Kidney epithelial cell (primary cell): ENCODE data around the gene ARHGEF10L. TPM values are rescaled to one million over a fixed set of nuclear protein-coding genes. Genes with fewer than 3 reads are reported as not detected.

ENCODE experiments used
- DNase-seq: peaks from one replicate; pipeline ENCODE4 v3.0.0-alpha.2; 2010; ENCODE audit warnings: low read depth
- H3K27me3 ChIP-seq: 2 replicates; pipeline ENCODE4 v1.6.0; 2011; ENCODE audit warnings: low read length; ENCODE audit not compliant: control insufficient read depth, insufficient read depth
- H3K36me3 ChIP-seq: 2 replicates; pipeline ENCODE4 v1.5.1; 2011; ENCODE audit warnings: low read length; ENCODE audit not compliant: control insufficient read depth, insufficient read depth
- H3K4me3 ChIP-seq: 2 replicates; pipeline ENCODE4 v1.5.1; 2011; ENCODE audit warnings: low read depth, mild to moderate bottlenecking, control low read depth, low read length
- total RNA-seq: library from RNA; depleted of rRNA; stranded (reverse); fragments of >200 nt; gene quantifications from 2 replicates; pipeline ENCODE4 v1.2.3, GENCODE V29; 2015
- TF ChIP-seq, protein P1 (sequence below): IDR thresholded peaks from 2 replicates; pipeline ENCODE4 v1.5.1; 2011; ENCODE audit warnings: mild to moderate bottlenecking, moderate library complexity, low read length, control low read depth, inconsistent platforms; ENCODE audit not compliant: insufficient read depth, poor library complexity, severe bottlenecking

The ARHGEF10L gene
- total RNA-seq, 1 donor from 2014 or later: 23.5 TPM

DNA sequence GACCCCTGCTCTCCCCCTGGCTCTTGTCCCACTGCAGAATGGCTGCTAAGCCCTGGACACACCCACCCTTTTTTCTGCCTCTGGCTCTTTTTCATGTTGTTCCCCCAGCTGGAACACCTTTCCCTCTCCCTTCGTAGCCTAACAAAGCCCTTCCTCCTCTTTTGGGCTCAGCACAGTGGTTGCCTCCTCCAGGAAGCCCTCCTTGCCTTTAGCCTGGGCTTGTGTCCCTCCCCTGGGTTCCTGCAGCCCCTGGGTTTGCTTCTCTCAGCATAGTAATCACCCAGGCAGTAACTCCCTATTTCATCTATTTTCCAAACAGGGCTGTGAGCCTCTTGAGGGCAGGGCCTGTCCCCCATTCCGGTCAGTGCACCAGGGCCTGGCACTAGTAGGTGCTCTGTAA is 195.8 kb downstream of the ARHGEF10L start:
- H3K27me3 ChIP-seq: peaks cover 11% of the 10 kb centered on the region
- no peaks in the 10 kb centered on the region for H3K36me3 ChIP-seq
- TF ChIP-seq, protein P1, sequence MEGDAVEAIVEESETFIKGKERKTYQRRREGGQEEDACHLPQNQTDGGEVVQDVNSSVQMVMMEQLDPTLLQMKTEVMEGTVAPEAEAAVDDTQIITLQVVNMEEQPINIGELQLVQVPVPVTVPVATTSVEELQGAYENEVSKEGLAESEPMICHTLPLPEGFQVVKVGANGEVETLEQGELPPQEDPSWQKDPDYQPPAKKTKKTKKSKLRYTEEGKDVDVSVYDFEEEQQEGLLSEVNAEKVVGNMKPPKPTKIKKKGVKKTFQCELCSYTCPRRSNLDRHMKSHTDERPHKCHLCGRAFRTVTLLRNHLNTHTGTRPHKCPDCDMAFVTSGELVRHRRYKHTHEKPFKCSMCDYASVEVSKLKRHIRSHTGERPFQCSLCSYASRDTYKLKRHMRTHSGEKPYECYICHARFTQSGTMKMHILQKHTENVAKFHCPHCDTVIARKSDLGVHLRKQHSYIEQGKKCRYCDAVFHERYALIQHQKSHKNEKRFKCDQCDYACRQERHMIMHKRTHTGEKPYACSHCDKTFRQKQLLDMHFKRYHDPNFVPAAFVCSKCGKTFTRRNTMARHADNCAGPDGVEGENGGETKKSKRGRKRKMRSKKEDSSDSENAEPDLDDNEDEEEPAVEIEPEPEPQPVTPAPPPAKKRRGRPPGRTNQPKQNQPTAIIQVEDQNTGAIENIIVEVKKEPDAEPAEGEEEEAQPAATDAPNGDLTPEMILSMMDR: no peak
- no peak overlapping the region for H3K4me3 ChIP-seq
- DNase-seq: no peak

DNA sequence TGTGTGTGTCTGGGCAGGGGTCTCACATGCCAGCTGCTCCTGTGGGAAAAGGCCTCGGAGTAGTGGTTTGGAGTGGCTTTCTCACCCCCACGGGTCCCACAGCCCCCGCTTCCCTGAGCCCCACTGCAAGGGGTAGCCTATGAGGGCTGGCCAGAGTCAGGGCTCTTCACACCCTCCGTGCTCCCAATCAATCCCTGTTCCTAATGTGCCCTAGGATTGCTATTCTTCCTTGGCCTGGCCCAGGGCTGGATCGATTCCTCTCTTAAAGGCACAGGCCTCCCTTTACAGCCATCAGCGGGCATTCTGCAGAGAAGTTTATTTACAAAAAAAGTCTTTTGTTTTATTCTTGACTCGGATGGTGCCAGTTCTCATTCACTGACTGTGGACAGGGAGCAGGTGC is 196.3 kb downstream of the ARHGEF10L start:
- H3K4me3 ChIP-seq: no peak overlapping the region
- TF ChIP-seq, protein P1: no peak
- H3K36me3 ChIP-seq: no peaks in the 10 kb centered on the region
- peaks cover 9% of the 10 kb centered on the region for H3K27me3 ChIP-seq
- no peak for DNase-seq

DNA sequence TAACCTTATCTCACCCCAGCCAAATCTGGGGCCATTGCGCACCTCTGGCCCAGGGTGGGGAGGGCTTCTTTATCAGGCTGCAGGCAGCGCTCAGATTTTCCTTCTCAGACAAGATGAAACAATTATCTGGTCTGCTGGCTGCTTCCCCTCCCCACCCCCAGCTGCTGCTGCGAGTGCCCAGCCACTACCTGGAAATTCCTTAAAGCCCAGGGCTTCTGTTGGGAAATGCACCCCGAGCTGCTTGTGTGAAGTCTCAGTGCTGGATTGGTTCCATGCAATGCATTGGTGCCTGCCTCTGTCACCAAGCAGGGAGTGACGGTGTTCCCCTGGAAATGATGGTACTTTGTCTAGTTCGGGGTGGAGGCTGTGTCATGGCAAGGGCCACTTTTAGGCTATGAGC is 197.1 kb downstream of the ARHGEF10L start:
- TF ChIP-seq, protein P1: no peak
- Histone ChIP-seq H3K27me3 (peaks cover 9% of the 10 kb centered on the region), H3K4me3 (no peak overlapping the region), H3K36me3 (no peaks in the 10 kb centered on the region)
- no peak for DNase-seq

DNA sequence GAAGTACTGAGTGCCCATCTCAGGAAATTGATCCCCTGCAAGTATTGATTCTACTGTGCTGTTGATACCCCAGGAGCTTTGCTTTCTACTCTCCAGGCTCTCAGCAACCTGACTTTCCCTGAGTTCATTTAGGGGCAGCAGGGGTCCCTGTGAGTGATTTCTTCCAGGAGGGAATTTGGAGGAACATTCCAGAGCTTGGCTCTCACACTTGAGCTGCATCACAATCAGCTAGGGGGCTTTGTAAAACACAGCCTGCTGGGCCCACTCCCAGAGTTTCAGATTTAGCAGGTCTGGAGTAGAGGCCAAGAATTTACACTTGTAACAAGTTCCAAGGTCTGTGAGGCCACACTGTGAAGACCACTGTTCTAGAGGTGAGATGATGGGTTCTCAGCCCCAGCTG is 199.6 kb downstream of the ARHGEF10L start:
- H3K27me3 ChIP-seq: peaks cover 9% of the 10 kb centered on the region
- TF ChIP-seq, protein P1: no peak
- DNase-seq: no peak

DNA sequence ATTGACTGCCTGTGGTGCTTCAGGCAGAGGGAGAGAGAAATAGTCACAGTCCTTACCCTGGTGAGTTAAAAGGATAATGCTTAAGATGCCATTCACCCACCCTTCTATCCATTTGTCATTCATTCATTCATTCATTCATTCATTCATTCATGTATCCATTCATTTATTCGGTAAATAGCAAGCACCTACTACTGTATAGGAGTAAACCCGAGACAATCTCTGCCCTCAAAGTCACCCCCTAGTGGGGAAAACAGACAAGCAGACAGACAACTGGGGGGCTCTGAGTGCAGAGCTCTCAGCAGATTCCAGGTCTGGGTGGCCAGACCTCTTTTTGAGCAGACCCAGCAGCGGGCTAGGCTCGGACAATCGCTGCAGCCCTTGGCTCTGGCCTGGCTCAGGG is 201.6 kb downstream of the ARHGEF10L start:
- no peak for DNase-seq
- Histone ChIP-seq H3K4me3 (no peak overlapping the region), H3K27me3 (peaks cover 5% of the 10 kb centered on the region), H3K36me3 (no peaks in the 10 kb centered on the region)
- TF ChIP-seq, protein P1: no peak

More for the DNA sequence above, 199.6 kb downstream of the ARHGEF10L start:
- Histone ChIP-seq H3K36me3 (no peaks in the 10 kb centered on the region), H3K4me3 (no peak overlapping the region)

DNA sequence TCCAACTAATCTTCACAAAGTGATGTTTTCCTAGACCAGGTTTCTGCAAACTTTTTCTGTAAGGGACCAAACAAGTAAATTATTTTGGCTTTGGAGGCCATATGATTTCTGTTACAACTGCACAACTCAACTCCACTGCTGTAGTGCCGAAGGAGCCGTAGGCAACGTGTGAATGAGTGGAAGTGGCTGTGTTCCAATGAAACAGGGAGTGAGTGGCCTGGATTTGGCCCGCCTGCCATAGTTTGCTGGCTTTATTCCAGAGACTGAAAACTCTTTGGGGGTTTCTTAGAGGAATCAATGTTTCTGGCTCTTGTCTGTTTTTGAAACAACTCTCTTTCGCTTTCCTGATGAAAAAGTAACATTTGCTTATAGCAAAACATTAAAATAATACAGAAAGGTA is 203.1 kb downstream of the ARHGEF10L start:
- peaks cover 3% of the 10 kb centered on the region for H3K27me3 ChIP-seq
- no peak overlapping the region for H3K4me3 ChIP-seq
- TF ChIP-seq, protein P1: no peak
- H3K36me3 ChIP-seq: no peaks in the 10 kb centered on the region
- no peak for DNase-seq
